ENCODE measurements around the gene WWC2.

DNA sequence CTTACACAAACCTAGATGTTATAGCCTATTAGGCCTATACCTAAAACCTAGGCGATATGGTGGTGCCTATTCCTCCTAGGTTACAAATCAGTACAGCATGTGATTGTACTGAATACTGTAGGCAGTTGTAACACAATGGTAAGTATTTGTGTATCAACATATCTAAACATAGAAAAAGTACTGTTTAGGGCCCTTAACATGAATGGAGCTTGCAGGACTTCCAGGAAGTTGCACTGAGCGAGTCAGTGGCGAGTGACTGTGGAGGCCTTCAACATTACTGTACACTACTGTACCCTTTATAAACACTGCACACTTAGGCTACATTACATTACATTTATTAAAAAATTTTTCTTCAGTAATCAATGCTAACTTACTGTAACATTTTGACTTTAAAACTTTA lies 37.8 kb downstream of the WWC2 start:
- TF ChIP-seq, protein P1, sequence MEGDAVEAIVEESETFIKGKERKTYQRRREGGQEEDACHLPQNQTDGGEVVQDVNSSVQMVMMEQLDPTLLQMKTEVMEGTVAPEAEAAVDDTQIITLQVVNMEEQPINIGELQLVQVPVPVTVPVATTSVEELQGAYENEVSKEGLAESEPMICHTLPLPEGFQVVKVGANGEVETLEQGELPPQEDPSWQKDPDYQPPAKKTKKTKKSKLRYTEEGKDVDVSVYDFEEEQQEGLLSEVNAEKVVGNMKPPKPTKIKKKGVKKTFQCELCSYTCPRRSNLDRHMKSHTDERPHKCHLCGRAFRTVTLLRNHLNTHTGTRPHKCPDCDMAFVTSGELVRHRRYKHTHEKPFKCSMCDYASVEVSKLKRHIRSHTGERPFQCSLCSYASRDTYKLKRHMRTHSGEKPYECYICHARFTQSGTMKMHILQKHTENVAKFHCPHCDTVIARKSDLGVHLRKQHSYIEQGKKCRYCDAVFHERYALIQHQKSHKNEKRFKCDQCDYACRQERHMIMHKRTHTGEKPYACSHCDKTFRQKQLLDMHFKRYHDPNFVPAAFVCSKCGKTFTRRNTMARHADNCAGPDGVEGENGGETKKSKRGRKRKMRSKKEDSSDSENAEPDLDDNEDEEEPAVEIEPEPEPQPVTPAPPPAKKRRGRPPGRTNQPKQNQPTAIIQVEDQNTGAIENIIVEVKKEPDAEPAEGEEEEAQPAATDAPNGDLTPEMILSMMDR (IDR thresholded peaks at IDR 0.05 in 2 of 3, conservative IDR thresholded peaks at IDR 0.05 in 1 of 3; ENCODE audit: borderline replicate concordance in 1 of 3, insufficient read depth in 1 of 3, low read depth in 2 of 3, low read length in 2 of 3): no peak
- no peak for TF ChIP-seq EZH2phosphoT487 (IDR thresholded peaks at IDR 0.05; ENCODE audit: borderline replicate concordance)
- no peak for TF ChIP-seq POLR2A (IDR thresholded peaks at IDR 0.05; ENCODE audit: borderline replicate concordance, extremely low read depth, insufficient read depth, insufficient read length)
- TF ChIP-seq, protein P2, sequence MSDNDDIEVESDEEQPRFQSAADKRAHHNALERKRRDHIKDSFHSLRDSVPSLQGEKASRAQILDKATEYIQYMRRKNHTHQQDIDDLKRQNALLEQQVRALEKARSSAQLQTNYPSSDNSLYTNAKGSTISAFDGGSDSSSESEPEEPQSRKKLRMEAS (IDR thresholded peaks at IDR 0.05): no peak
- no peak for TF ChIP-seq SP1 (IDR thresholded peaks at IDR 0.05; ENCODE audit: low read depth)
- no peak for TF ChIP-seq ZFX (IDR thresholded peaks at IDR 0.05)
- TF ChIP-seq, protein P3, sequence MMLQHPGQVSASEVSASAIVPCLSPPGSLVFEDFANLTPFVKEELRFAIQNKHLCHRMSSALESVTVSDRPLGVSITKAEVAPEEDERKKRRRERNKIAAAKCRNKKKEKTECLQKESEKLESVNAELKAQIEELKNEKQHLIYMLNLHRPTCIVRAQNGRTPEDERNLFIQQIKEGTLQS (IDR thresholded peaks at IDR 0.05): no peak
- TF ChIP-seq POLR2AphosphoS5 (IDR thresholded peaks at IDR 0.05; ENCODE audit: low read depth, low read length): no peak
- TF ChIP-seq YY1 (IDR thresholded peaks at IDR 0.05; ENCODE audit: extremely low read depth, insufficient replicate concordance, low read depth, low read length): no peak
- TF ChIP-seq ZNF274 (IDR thresholded peaks at IDR 0.05; ENCODE audit: low read depth, low read length): no peak
